Effector memory CD4-positive, alpha-beta T cell (primary cell): ENCODE data around the gene SYNPO2.
"Not testable (repeated sequence)": the region's sequence is repeated elsewhere in the genome, so short reads cannot be mapped to it uniquely, and the experiment has no call there.

Source experiments
- DNase-seq, 3 donors: peaks; one replicate each; pipeline ENCODE4 v3.0.0-alpha.2; 2020
- H3K27ac ChIP-seq: 2 replicates; pipeline ENCODE4 v1.7.0; 2013; ENCODE audit warnings: mild to moderate bottlenecking, low read length, moderate library complexity; ENCODE audit not compliant: insufficient read depth, poor library complexity, severe bottlenecking
- H3K27me3 ChIP-seq: replicated peaks from 2 replicates; pipeline ENCODE4 v1.7.0; 2013; ENCODE audit warnings: mild to moderate bottlenecking, low read length; ENCODE audit not compliant: insufficient read depth, control insufficient read depth, poor library complexity, severe bottlenecking
- H3K36me3 ChIP-seq: 2 replicates; pipeline ENCODE4 v1.7.0; 2013; ENCODE audit warnings: mild to moderate bottlenecking, low read length, moderate library complexity; ENCODE audit not compliant: control insufficient read depth, insufficient read depth
- H3K4me1 ChIP-seq: 2 replicates; pipeline ENCODE4 v1.7.0; 2013; ENCODE audit warnings: low read length, mild to moderate bottlenecking; ENCODE audit not compliant: control insufficient read depth, insufficient read depth, poor library complexity, severe bottlenecking
- H3K4me3 ChIP-seq: 2 replicates; pipeline ENCODE4 v1.7.0; 2013; ENCODE audit warnings: low read length, low read depth, mild to moderate bottlenecking; ENCODE audit not compliant: insufficient read depth, poor library complexity, severe bottlenecking
- H3K9me3 ChIP-seq: 2 replicates; pipeline ENCODE4 v1.7.0; 2013; ENCODE audit warnings: mild to moderate bottlenecking, low read length, moderate library complexity; ENCODE audit not compliant: control insufficient read depth

Gene SYNPO2

DNA sequence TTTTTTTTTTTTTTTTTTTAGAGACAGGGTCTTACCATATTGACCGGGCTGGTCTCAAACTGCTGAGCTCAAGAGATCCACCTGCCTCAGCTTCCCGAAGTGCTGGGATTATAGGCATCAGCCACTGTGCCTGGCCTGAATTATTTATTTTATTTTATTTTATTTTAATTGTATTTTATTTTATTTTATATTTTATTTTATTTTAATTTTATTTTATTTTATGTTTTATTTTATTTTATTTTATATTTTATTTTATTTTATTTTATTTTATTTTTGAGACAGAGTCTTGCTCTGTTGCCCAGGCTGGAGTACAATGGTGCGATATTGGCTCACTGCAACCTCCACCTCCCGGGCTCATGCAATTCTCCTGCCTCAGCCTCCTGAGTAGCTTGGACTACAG, 133.9 kb downstream of the SYNPO2 start:
- not testable (repeated sequence) for H3K27ac ChIP-seq, H3K4me3 ChIP-seq, H3K27me3 ChIP-seq, H3K36me3 ChIP-seq, H3K4me1 ChIP-seq, DNase-seq, H3K9me3 ChIP-seq

DNA sequence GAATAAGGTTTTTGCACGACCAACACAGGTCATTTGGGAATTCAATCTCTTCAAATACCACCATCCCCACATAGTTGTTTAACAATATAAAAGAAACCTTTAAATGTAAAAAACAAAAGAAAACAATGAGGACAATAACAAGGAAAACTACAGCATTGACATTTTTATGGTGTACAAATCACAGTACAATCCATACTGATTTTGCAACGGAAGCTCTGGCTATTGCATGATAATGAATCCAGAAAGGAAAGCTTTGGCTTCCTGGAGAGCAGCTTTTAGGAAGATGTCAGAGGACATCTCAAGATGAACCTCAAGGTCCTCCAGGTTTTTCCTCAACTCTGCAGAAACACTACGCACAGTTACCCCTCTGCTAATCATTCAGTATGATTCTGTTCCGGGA, 135.4 kb downstream of the SYNPO2 start:
- Histone ChIP-seq H3K4me3 (no peak overlapping the region), H3K9me3 (no peaks in the 10 kb centered on the region), H3K36me3 (no peaks in the 10 kb centered on the region), H3K4me1 (no peaks in the 10 kb centered on the region), H3K27ac (no peak overlapping the region), H3K27me3 (no peaks in the 10 kb centered on the region)
- no peak for DNase-seq

DNA sequence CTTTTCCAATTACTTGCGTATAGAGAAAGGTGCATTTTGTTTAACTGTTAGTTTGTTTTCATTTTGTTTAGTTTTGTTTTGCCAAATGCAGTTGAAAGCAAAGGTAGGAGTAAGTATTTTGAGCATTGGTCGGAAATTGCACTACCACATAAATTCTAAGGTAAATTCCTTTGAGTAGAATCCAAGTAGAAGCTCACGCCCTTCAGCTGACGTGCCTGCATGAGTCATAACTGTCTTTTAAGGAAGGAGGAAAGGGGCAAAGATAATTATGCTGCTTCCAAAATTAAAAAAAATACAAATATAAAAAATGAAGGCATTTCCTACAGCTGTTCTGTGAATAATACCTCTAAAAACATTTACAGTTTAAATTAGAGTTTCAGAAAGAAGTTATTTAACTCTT, 136.8 kb downstream of the SYNPO2 start:
- no peak for DNase-seq
- H3K4me3 ChIP-seq = no peak overlapping the region

DNA sequence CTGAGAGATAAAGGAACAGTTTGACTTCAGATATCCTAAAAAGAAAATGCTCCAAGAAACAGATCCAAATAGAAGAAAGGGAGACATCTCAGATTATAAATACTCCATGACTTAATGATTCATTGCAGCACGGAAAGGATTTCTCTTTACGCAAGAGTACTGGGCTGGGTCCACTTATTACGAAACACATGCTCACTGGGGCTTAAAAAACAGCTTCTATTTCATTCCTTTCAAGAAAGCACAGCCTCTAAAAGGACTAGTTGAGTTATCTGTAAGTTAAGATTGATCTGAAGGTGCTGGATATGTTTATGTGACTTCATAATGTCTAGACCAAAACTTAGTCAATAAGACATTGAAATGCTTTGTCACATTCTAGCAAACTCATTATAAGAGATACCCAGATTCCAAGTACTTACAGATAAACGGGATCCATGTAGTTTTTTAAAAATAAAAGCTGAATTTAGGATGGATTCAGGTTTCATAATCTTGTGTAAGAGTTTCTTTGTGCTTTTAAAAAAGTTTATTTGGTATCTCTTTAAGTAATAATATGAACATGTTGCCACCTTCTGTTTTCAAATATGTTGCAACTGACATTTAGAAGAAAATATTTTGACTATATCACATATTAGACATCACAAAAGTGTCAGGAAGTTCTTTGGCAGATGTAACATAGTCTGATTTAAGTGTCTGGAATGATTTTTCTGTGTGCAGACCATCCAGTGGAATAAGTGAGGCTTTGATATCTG, 137.4 kb downstream of the SYNPO2 start:
- DNase-seq = no peak
- H3K27ac ChIP-seq = no peak overlapping the region
- no peaks in the 10 kb centered on the region for H3K9me3 ChIP-seq
- no peaks in the 10 kb centered on the region for H3K27me3 ChIP-seq
- H3K36me3 ChIP-seq = no peaks in the 10 kb centered on the region
- no peak overlapping the region for H3K4me3 ChIP-seq
- no peaks in the 10 kb centered on the region for H3K4me1 ChIP-seq

More for the DNA sequence above, 136.8 kb downstream of the SYNPO2 start:
- Histone ChIP-seq H3K36me3 (no peaks in the 10 kb centered on the region), H3K27me3 (no peaks in the 10 kb centered on the region), H3K9me3 (no peaks in the 10 kb centered on the region), H3K4me1 (no peaks in the 10 kb centered on the region), H3K27ac (no peak overlapping the region)

DNA sequence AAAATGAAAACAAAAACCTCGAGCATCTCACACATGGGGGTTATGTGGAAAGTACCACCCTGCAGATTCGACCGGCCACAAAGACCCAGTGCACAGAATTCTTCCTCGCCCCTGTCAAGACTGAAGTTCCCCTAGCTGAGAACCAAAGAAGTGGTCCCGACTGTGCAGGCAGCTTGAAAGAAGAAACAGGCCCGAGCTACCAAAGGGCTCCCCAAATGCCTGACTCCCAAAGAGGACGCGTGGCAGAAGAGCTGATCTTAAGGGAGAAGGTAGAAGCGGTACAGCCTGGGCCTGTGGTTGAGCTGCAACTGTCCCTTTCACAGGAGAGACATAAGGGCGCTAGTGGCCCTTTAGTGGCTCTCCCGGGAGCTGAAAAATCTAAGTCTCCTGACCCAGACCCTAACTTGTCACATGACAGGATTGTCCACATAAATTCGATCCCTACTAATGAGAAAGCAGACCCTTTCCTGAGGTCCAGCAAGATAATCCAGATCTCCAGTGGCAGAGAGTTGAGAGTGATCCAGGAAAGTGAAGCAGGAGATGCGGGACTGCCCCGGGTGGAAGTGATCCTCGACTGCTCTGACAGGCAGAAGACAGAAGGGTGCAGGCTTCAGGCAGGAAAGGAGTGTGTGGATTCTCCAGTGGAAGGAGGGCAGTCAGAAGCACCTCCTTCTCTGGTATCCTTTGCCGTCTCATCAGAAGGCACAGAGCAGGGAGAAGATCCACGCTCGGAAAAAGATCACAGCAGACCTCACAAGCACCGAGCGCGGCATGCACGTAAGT, 138.2 kb downstream of the SYNPO2 start:
- no peak for DNase-seq
- Histone ChIP-seq H3K27ac (no peak overlapping the region), H3K4me3 (no peak overlapping the region), H3K9me3 (no peaks in the 10 kb centered on the region), H3K36me3 (no peaks in the 10 kb centered on the region), H3K27me3 (no peaks in the 10 kb centered on the region), H3K4me1 (no peaks in the 10 kb centered on the region)

DNA sequence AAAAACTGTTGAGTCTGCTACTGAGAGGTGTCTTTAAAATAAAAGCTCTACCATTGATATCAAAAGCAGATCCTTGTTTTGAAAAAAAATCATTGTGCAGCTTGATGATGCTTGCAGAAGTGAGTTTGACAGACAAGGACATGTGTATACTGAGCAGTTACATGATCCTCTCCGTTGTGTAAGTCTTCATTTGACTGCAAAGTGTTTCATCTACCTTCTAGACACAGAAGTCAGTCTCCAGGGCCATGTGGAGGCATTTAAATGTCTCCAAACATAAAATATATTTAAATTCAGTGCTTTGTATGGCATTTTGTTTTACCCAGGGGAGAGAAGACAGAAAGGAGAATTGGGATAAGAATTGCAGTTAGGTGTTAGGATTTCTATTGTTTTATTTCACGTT, 139.2 kb downstream of the SYNPO2 start:
- Histone ChIP-seq H3K36me3 (no peaks in the 10 kb centered on the region), H3K27me3 (no peaks in the 10 kb centered on the region), H3K9me3 (no peaks in the 10 kb centered on the region), H3K4me1 (no peaks in the 10 kb centered on the region), H3K4me3 (no peak overlapping the region), H3K27ac (no peak overlapping the region)
- no peak for DNase-seq

DNA sequence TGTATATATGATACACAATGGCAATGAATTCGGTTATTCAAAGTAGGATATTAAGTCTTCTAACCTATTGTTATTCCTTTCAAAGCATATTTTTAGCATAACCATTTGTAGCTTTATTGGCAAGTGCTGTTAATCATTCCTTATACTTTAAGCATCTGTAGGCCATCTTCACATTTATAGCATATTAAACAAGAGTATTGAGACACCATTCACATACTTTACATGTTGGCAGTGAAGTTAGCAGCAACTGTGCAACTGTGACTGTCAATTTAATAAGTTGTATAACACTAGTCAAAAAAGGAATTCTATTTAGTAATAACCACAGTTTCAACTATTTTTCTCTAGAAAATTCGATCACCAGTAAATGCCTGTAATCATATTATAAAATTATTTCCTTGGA, 139.6 kb downstream of the SYNPO2 start:
- Histone ChIP-seq H3K36me3 (no peaks in the 10 kb centered on the region), H3K4me1 (no peaks in the 10 kb centered on the region), H3K9me3 (no peaks in the 10 kb centered on the region), H3K27me3 (no peaks in the 10 kb centered on the region), H3K27ac (no peak overlapping the region), H3K4me3 (no peak overlapping the region)
- no peak for DNase-seq

DNA sequence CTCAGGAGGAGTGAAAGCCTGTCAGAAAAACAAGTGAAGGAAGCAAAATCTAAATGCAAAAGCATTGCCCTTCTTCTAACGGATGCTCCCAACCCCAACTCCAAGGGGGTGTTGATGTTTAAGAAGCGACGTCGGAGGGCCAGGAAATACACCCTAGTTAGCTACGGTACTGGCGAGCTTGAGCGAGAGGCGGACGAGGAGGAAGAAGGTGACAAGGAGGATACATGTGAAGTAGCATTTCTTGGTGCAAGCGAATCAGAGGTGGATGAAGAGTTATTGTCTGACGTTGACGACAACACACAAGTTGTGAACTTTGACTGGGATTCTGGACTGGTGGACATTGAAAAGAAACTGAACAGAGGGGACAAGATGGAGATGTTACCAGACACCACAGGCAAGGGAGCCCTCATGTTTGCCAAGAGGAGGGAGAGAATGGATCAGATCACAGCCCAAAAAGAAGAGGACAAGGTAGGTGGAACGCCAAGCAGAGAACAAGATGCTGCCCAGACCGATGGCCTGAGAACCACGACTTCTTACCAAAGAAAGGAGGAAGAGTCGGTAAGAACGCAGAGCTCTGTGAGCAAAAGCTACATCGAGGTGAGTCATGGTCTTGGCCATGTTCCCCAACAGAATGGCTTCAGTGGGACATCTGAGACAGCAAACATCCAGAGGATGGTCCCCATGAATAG, 141.3 kb downstream of the SYNPO2 start:
- Histone ChIP-seq H3K9me3 (no peaks in the 10 kb centered on the region), H3K4me3 (no peak overlapping the region), H3K36me3 (no peaks in the 10 kb centered on the region), H3K27ac (no peak overlapping the region), H3K27me3 (no peaks in the 10 kb centered on the region), H3K4me1 (no peaks in the 10 kb centered on the region)
- DNase-seq = no peak

DNA sequence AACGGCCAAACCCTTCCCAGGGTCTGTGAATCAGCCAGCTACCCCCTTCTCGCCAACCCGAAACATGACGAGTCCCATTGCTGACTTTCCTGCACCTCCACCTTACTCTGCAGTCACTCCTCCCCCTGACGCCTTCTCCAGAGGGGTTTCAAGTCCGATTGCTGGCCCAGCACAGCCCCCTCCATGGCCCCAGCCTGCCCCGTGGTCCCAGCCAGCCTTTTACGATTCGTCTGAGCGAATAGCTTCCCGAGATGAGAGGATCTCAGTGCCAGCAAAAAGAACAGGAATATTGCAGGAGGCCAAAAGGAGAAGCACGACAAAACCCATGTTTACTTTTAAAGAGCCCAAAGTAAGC, 141.9 kb downstream of the SYNPO2 start:
- DNase-seq = no peak
- no peaks in the 10 kb centered on the region for H3K9me3 ChIP-seq
- H3K36me3 ChIP-seq = no peaks in the 10 kb centered on the region
- H3K27ac ChIP-seq = no peak overlapping the region
- no peaks in the 10 kb centered on the region for H3K27me3 ChIP-seq
- H3K4me1 ChIP-seq = no peaks in the 10 kb centered on the region
- no peak overlapping the region for H3K4me3 ChIP-seq

DNA sequence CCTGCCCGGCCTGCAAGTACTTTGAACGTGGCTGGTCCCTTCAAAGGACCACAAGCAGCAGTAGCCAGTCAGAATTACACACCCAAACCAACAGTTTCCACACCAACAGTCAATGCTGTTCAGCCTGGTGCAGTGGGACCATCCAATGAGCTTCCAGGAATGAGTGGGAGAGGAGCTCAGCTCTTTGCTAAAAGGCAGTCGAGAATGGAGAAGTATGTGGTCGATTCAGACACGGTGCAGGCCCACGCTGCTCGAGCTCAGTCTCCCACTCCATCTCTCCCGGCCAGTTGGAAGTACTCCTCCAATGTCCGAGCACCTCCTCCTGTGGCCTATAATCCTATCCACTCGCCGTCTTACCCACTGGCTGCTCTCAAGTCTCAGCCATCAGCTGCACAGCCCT, 142.6 kb downstream of the SYNPO2 start:
- H3K27ac ChIP-seq = no peak overlapping the region
- H3K4me3 ChIP-seq = no peak overlapping the region
- no peak for DNase-seq
- no peaks in the 10 kb centered on the region for H3K9me3 ChIP-seq
- no peaks in the 10 kb centered on the region for H3K27me3 ChIP-seq
- H3K36me3 ChIP-seq = no peaks in the 10 kb centered on the region
- no peaks in the 10 kb centered on the region for H3K4me1 ChIP-seq
